SJCRH30 (cell line): ENCODE results near the gene C9orf50. TPM values are rescaled to one million over a fixed set of nuclear protein-coding genes. Genes with fewer than 3 reads are reported as not detected.
"Not testable (repeated sequence)": the region's sequence is repeated elsewhere in the genome, so short reads cannot be mapped to it uniquely, and the experiment has no call there.

ENCODE experiments used
- DNase-seq, 2 experiments: peaks; one replicate each; pipeline ENCODE4 v3.0.0-alpha.2; 2015 to 2020
- H3K27ac ChIP-seq: fragments of 250-450 bp; sonication (Bioruptor Pico); 2 replicates; pipeline ENCODE4 v1.5.1; 2020; ENCODE audit warnings: mild to moderate bottlenecking, moderate library complexity
- H3K27me3 ChIP-seq: fragments of 250-450 bp; sonication (Bioruptor Pico); 2 replicates; pipeline ENCODE4 v1.5.1; 2020; ENCODE audit warnings: mild to moderate bottlenecking, moderate library complexity
- H3K36me3 ChIP-seq: fragments of 250-450 bp; sonication (Bioruptor Pico); 2 replicates; pipeline ENCODE4 v1.5.1; 2020; ENCODE audit warnings: mild to moderate bottlenecking, moderate library complexity
- H3K4me1 ChIP-seq: fragments of 250-450 bp; sonication (Bioruptor Pico); 2 replicates; pipeline ENCODE4 v1.5.1; 2020; ENCODE audit warnings: mild to moderate bottlenecking, moderate library complexity
- H3K4me3 ChIP-seq: fragments of 250-450 bp; sonication (Bioruptor Pico); 2 replicates; pipeline ENCODE4 v1.5.1; 2020; ENCODE audit warnings: mild to moderate bottlenecking, moderate library complexity
- H3K9me3 ChIP-seq: fragments of 250-450 bp; sonication (Bioruptor Pico); replicated peaks from 2 replicates; pipeline ENCODE4 v1.5.1; 2020; ENCODE audit warnings: mild to moderate bottlenecking, moderate library complexity
- total RNA-seq: library from RNA; depleted of rRNA; stranded (reverse); fragments of >200 nt; shearing (Covaris generic); gene quantifications from 2 replicates; pipeline ENCODE4 v1.2.3, GENCODE V29; 2014

The C9orf50 gene
- total RNA-seq, 1 experiment from 2014 or later: not detected

DNA sequence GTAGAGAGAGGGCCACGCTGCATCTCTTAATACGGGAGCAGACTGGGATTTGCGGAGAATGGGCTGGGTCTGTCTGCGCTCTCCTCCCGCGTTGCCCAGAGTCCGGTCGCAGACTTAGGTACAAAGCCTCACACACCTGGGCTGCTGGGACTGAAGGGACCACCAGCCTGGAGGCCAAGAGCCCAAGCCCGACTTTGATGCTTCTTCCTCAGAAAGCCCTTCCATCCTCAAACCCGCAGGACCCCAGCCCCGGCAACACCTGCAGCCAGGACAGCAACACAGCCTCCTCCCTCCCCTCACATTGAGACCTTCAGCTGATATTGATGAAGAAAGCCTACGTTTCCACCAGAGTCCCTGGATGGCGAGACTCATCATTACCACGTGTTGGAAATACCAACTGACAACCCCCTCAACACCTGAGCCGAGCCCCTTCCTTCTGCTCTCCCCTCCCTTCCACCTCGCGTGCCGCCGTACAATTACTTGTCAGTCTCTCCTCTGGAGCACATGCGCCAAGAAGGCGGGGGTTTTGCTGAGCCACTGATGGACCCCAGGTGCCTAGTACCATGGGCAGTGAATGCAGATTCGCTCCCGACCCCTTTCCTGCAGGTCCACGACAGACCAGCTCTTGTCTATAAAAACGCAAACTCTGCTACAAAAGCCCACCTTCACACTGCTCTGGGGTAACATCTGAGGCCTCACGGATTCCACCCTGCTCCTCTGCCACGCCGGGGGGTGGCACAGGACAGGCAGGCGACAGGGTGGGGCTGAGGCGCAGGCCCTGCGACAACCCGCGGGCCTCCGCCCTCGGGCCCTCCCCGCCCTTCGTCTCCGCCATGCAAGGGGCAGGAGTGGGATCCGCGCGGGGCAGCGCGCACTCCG, 20.2 kb upstream of the C9orf50 start:
- Histone ChIP-seq H3K27ac (no peak overlapping the region), H3K36me3 (peaks cover 27% of the 10 kb centered on the region)

DNA sequence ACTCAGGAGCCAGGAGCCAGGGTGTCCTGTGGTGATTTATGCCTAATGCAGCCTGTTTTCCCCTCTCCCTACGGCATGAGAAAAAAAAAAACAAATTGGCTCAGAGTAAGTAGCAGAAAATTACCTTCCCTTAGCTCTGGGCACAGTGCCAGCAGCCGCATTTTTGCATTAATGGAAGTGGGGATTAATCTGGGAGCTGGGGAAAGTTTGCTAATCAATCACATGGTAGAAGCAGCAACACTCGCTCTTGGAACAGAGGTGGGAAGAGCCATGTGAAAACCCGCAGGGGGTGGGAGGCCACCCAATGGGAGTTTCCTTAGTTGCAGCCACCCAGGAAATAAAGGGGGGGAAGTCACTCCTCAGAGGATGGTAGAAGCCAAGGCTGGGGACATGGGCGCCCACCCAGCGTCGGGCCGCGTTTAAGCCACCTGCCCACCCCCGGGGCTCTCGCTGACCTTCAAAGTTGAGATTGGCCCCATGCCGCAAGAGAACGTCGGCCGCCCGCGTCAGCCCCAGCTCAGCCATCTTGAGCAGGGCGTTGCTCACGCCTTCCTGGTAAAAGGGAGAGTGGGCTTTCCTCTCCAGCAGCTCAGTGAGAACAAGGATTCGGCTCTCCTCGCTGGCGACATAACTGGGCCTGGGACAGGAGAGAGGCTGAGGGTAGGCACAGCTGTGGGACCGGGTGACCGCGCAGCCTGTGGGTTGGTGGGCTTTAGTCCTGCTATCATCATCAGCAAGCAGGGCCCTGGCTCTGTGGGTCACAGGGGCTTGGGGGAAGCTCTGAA, 19.4 kb upstream of the C9orf50 start:
- H3K9me3 ChIP-seq: no peaks in the 10 kb centered on the region
- peaks cover 34% of the 10 kb centered on the region for H3K36me3 ChIP-seq
- H3K4me1 ChIP-seq: peaks cover 14% of the 10 kb centered on the region
- H3K4me3 ChIP-seq: peak overlapping the region; percentile 6; the same call in 1 of the 2 replicates
- H3K27ac ChIP-seq: no peak overlapping the region
- H3K27me3 ChIP-seq: no peaks in the 10 kb centered on the region
- peak; percentile 54 to 63 for DNase-seq

More for the DNA sequence above, 20.2 kb upstream of the C9orf50 start:
- Histone ChIP-seq H3K4me3 (peak overlapping the region; percentile 85), H3K27me3 (no peaks in the 10 kb centered on the region), H3K9me3 (no peaks in the 10 kb centered on the region), H3K4me1 (peaks cover 14% of the 10 kb centered on the region)
- no peak for DNase-seq

DNA sequence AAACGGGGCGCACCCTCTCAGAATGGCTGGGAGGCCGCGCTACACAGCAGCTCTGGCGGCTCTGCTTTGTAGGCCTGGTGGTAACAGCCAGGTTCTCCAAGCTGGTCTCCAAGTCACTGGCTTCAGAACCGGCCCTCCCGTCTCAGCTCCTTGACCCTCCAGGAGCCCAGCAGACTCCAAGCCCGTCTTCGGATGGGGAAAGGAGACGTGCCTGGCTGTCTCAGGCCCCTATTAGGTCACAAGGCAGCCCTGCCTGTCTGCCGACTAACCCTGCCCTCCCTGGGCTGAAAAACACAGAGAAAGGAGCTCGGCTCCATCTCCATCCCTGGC, 18.8 kb upstream of the C9orf50 start:
- Histone ChIP-seq H3K27ac (no peak overlapping the region), H3K4me3 (no peak overlapping the region), H3K36me3 (peaks cover 39% of the 10 kb centered on the region), H3K4me1 (peaks cover 14% of the 10 kb centered on the region), H3K27me3 (no peaks in the 10 kb centered on the region), H3K9me3 (no peaks in the 10 kb centered on the region)
- no peak for DNase-seq

DNA sequence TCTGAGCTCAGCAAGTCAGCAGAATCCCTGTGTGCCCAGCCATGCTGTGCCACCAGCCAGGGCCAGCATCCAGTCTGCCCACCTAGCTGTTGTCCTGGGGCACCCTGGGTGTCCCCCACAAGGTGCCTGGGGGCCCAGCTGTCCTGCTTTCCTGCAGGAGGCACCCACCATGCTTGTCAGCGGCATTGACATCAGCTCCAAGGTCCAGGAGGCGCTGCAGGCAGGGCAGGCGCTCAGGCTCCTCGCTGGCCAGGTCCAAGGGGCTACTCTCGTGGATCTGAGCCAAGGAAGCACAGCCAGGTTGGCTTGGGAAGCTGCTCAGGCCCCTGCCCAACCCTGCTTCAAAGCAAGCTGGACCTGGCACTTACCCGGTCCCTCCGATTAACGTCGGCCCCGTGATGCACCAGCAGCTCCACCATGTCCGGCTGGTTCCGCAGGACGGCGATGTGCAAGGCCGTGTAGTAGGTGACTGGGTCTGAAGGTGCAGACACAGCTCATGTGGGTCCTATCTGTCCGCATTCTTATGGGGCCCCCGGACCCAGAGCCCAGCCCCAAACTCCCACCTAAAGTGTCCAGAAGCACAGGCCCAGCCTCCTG, 18.2 kb upstream of the C9orf50 start:
- no peaks in the 10 kb centered on the region for H3K9me3 ChIP-seq
- peaks cover 14% of the 10 kb centered on the region for H3K4me1 ChIP-seq
- no peaks in the 10 kb centered on the region for H3K27me3 ChIP-seq
- no peak overlapping the region for H3K27ac ChIP-seq
- no peak overlapping the region for H3K4me3 ChIP-seq
- peaks cover 43% of the 10 kb centered on the region for H3K36me3 ChIP-seq
- DNase-seq: no peak

DNA sequence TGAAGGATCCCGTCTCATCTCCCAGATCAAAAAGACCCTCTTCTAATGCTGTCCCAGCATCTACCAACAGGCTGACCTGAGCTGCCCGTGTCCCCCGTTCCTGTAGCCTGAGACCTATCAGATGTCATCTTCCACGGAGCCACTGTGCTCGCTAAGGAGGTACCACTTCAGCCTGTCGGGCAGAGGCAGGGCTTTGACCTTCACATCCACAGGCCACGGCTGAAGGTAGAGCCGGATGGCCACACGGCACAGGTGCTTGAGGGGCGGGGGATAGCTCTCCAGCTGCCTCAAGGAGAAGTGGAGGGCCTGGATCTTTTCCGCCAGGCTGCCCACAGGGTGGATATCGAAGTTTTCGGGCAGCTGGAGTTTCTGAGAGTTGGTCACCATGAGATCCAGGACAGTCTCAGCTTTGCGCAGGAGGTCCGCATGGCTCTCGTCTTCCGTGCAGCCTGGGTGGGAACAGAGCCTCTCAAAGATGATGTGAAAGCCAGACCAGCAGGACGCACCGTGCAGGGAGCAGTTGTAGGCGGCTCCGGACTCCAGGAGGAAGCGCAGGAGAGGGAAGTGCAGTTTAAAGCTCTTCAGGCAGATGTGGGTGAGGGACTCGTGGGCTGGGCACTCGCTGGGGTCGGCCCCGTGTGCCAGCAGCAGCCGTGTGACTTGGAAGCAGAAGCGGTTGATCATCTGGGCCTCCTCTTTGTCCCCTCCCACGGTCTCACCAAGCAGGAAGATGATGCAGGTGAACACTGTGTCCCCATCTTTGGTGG, 17.0 kb upstream of the C9orf50 start:
- Histone ChIP-seq H3K4me3 (no peak overlapping the region), H3K9me3 (no peaks in the 10 kb centered on the region), H3K27ac (no peak overlapping the region), H3K4me1 (peaks cover 14% of the 10 kb centered on the region), H3K36me3 (peaks cover 52% of the 10 kb centered on the region), H3K27me3 (no peaks in the 10 kb centered on the region)
- no peak for DNase-seq

DNA sequence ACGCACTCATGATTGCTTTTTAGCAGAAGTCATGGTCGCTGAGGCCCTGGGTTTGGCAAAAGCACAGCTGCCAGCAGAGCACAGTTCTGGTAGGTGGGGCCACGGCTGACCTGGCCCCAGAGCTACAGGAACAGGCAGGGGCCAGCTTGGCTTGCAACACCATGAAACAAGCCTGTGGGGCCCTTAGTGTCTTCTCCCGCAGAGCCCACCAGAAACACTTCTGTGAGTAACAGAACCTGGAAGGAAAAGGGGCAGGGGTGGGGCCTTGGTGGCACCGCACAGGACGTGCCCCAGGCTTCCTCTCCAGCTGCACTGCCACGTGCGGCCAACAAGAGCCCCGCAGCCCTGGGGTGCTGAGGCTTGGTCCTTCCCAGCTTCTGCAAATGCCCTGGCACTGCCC, 16.2 kb upstream of the C9orf50 start:
- no peak for DNase-seq
- Histone ChIP-seq H3K9me3 (no peaks in the 10 kb centered on the region), H3K27ac (no peak overlapping the region), H3K36me3 (peaks cover 57% of the 10 kb centered on the region), H3K4me1 (peaks cover 14% of the 10 kb centered on the region), H3K4me3 (no peak overlapping the region), H3K27me3 (no peaks in the 10 kb centered on the region)

DNA sequence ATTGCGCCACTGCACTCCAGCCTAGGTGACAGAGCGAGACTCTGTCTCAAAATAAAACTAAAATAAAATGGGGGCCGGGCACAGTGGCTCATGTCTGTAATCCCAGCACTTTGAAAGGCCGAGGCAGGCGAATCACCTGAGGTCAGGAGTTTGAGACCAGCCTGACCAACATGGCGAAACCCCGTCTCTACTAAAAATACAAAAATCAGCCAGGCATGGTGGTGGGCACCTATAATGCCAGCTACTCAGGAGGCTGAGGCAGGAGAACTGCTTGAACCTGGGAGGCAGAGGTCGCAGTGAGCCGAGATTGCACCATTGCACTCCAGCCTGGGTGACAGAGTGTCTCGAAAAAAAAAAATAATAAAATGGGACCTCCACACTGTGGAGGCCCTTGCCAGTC, 15.4 kb upstream of the C9orf50 start:
- peaks cover 14% of the 10 kb centered on the region for H3K4me1 ChIP-seq
- peaks cover 57% of the 10 kb centered on the region for H3K36me3 ChIP-seq
- not testable (repeated sequence) for DNase-seq, H3K4me3 ChIP-seq, H3K27ac ChIP-seq, H3K9me3 ChIP-seq, H3K27me3 ChIP-seq

DNA sequence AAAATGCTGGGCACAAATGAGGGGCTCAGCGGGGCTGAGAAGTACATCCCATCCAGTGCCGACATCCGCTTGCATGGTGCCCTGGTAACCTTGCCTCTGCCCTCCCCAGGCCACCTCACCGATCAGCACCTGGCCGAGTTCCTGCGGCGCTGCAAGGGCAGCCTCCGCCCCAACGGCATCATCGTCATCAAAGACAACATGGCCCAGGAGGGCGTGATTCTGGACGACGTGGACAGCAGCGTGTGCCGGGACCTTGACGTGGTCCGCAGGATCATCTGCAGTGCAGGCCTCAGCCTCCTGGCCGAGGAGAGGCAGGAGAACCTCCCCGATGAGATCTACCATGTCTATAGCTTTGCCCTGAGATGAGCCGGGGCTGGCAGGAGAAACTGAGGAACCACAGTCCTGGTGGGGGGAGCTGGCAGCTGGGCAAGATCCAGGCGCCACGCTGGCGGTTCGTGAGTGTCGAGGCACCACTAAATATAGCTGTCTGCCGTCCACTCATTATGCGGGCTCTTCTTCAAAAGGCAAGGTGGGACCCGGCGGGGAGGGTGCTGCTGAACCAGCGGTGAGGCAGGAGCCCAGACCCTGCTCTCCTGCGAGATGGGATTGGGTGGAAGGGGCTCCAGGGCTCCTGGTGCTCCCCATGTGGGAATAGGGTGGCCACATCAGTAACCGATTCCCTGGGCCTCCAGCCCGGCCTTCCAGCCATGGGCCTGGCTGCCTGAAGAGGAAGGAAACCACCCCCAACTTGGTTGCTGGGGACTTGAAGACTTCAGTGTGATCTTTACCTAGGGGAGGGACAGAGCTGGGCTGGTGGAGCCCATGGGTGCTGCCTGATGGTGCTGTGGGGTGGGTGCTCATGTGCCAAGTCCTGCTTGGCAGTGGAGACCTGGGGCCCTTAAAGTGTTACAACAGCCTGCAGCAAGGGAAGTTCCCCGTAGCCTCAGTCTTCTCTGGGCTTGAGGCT, 14.5 kb upstream of the C9orf50 start:
- DNase-seq: no peak
- H3K4me3 ChIP-seq: no peak overlapping the region
- no peak overlapping the region for H3K27ac ChIP-seq
- H3K27me3 ChIP-seq: no peaks in the 10 kb centered on the region
- H3K36me3 ChIP-seq: peaks cover 57% of the 10 kb centered on the region
- H3K4me1 ChIP-seq: peaks cover 8% of the 10 kb centered on the region
- no peaks in the 10 kb centered on the region for H3K9me3 ChIP-seq

DNA sequence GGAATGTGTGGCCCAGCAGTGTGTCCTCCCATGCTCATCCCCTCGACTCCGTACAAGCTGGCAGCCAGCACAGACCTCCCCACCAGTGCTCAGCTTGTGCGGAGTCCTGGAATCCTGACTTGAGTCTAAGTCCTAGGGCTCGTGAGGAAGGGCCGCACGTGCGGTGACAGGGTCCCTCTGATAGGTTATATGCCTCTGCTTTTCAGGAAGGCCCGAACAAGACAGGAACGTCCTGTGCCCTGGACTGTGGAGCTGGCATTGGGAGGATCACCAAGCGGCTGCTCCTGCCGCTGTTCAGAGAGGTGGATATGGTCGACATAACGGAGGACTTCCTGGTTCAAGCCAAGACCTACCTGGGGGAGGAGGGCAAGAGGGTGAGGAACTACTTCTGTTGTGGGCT, 12.9 kb upstream of the C9orf50 start:
- H3K36me3 ChIP-seq: peaks cover 55% of the 10 kb centered on the region
- H3K27ac ChIP-seq: no peak overlapping the region

DNA sequence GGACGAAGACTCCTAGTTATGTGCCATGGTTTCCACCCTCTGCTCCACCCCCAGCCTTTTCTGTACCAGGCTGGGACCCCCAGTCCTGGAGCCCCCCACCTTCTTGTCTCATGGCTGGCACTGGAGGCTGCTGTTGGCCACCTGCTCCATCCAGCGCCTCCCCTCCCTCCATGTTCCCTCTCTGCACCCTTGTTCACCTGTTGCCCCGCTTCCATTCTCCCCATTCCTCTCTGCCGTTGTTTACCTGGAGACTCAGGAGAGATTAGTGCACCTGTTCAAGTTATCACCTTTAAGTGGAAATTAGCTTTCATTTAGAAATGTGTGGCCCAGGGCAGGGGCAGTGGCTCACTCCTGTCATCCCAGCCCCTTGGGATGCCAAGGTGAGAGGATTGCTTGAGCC, 12.3 kb upstream of the C9orf50 start:
- H3K36me3 ChIP-seq: peaks cover 50% of the 10 kb centered on the region
- no peak for DNase-seq
- peaks cover 6% of the 10 kb centered on the region; the same call in 1 of the 2 replicates for H3K4me1 ChIP-seq
- no peaks in the 10 kb centered on the region for H3K9me3 ChIP-seq
- H3K27ac ChIP-seq: no peak overlapping the region
- H3K27me3 ChIP-seq: no peaks in the 10 kb centered on the region
- no peak overlapping the region for H3K4me3 ChIP-seq

More for the DNA sequence above, 12.9 kb upstream of the C9orf50 start:
- H3K4me3 ChIP-seq: no peak overlapping the region
- no peaks in the 10 kb centered on the region for H3K9me3 ChIP-seq
- no peaks in the 10 kb centered on the region for H3K27me3 ChIP-seq
- H3K4me1 ChIP-seq: no peaks in the 10 kb centered on the region; the same call in 1 of the 2 replicates
- no peak for DNase-seq

DNA sequence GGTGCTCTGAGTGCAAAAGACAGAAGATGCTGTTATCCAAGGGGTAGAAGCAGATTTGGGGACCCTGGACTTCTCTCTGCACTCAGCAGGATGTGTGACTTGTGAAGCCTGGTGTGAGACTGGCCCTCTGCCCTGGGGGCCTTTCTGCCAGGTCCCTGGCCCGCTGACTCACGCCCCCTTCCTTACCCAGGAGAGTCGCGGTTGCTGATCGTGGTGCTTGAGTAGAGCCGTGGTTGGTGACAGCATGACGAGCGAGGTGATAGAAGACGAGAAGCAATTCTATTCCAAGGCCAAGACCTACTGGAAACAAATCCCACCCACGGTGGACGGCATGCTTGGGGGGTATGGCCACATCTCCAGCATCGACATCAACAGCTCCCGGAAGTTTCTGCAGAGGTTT, 11.6 kb upstream of the C9orf50 start:
- no peak overlapping the region for H3K4me3 ChIP-seq
- H3K27ac ChIP-seq: no peak overlapping the region
- DNase-seq: no peak

DNA sequence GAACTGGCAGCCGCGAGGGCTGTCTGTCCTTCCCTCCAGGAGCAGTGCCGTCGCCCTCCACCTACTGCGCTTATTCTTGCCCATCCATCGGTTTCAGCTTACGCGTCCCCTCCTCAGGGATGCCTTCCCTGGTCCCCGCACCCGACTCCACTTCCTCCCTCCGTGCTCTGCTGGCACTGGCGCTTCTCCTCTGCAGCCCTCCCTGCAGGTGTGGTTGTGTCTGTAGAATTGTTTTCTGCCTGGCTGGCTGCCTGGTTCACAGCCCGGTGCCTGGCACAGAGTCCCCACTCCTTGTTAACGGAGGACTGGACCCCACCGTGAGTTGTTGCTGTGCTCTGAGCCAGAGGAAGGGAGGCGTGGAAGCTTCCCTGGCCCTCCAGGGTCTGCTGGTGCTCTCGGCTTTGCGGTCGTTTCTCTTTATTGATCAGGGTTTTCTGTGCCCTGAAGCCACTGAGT, 10.8 kb upstream of the C9orf50 start:
- DNase-seq: no peak
- H3K36me3 ChIP-seq: peaks cover 35% of the 10 kb centered on the region
- H3K4me3 ChIP-seq: no peak overlapping the region
- H3K4me1 ChIP-seq: peaks cover 18% of the 10 kb centered on the region
- no peaks in the 10 kb centered on the region for H3K27me3 ChIP-seq
- no peaks in the 10 kb centered on the region for H3K9me3 ChIP-seq
- H3K27ac ChIP-seq: no peak overlapping the region

More for the DNA sequence above, 11.6 kb upstream of the C9orf50 start:
- no peaks in the 10 kb centered on the region for H3K9me3 ChIP-seq
- no peaks in the 10 kb centered on the region for H3K27me3 ChIP-seq
- H3K36me3 ChIP-seq: peaks cover 43% of the 10 kb centered on the region
- peaks cover 13% of the 10 kb centered on the region for H3K4me1 ChIP-seq

DNA sequence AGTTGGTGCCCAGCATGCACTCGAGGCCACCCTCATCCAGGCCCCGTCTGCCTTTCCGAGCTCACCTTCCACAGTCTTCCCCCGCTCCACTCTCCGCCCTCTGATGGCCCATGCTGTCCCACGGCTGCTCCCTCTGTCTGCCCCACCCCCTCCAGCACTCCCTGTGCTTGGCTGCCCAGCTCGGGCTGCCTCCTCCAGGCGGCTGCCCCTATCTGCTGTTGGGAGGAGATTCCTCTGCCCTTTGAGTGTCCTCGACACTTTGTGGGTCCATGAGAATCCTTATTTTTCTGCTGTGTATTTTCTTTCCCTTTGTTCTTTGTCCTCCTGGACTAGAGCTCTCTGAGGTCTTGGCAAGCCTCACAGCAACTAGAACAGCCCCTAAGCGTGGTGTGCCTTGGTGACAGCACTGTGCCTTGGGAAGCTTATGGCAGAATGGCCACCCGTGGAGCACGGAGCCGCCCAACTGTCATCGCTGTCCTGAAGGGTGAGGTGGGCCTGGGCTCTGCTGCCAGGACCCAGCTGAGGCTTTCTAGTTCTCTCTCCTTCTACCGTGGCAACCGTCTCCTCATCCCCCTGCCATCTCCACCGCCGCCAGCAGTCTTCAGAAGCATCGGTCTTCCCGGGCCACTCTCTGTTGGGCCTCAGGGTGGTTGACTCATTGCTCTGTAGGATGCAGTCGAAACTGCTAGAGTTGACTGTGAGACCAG, 10.2 kb upstream of the C9orf50 start:
- H3K4me3 ChIP-seq: no peak overlapping the region
- peaks cover 18% of the 10 kb centered on the region for H3K4me1 ChIP-seq
- H3K9me3 ChIP-seq: no peaks in the 10 kb centered on the region
- H3K36me3 ChIP-seq: peaks cover 30% of the 10 kb centered on the region
- H3K27me3 ChIP-seq: no peaks in the 10 kb centered on the region
- no peak for DNase-seq
- no peak overlapping the region for H3K27ac ChIP-seq
